H1 (cell line): ENCODE results near the gene TRIM41. TPM values are rescaled to one million over a fixed set of nuclear protein-coding genes. Genes with fewer than 3 reads are reported as not detected.
"Not testable (repeated sequence)": the region's sequence is repeated elsewhere in the genome, so short reads cannot be mapped to it uniquely, and the experiment has no call there.

Source experiments
- CTCF ChIA-PET: fragments of 300-600 bp; sonication (Branson Sonifier 250); formaldehyde crosslinking; loops from one replicate; lab custom pipeline; 2021; ENCODE audit not compliant: partially characterized antibody; lab: Charles Lee
- POLR2A ChIA-PET: fragments of 300-600 bp; sonication (Branson Sonifier 250); formaldehyde crosslinking; loops from one replicate; lab custom pipeline; 2021; ENCODE audit warnings: inconsistent platforms; ENCODE audit not compliant: partially characterized antibody; lab: Charles Lee
- DNase-seq, 2 experiments: peaks; one replicate each; pipeline versions ENCODE4 v3.0.0 to v3.0.0-alpha.2; 2010 to 2022; ENCODE audit warnings: low spot score in 2 of 2, low read depth in 1 of 2, mixed read lengths in 1 of 2
- FAIRE-seq: peaks from 2 replicates; lab custom pipeline; 2011; peaks lifted over from hg19 to GRCh38; lab: Jason Lieb, UNC
- H2AFZ ChIP-seq: 2 replicates; pipeline ENCODE4 v1.8.1; 2012; ENCODE audit warnings: low read length, inconsistent platforms
- H2AK5ac ChIP-seq: 2 replicates; pipeline ENCODE4 v1.6.1; 2013; ENCODE audit warnings: low read depth, low read length
- H2BK120ac ChIP-seq: replicated peaks from 2 replicates; pipeline ENCODE3; 2013; ENCODE audit warnings: low read depth, low read length, inconsistent platforms
- H2BK12ac ChIP-seq: 2 replicates; pipeline ENCODE4 v1.6.1; 2013; ENCODE audit warnings: low read depth, low read length
- H2BK15ac ChIP-seq: 2 replicates; pipeline ENCODE4 v1.6.1; 2013; ENCODE audit warnings: low read length
- H2BK20ac ChIP-seq: 2 replicates; pipeline ENCODE4 v1.6.1; 2013; ENCODE audit warnings: low read length
- H2BK5ac ChIP-seq: 2 replicates; pipeline ENCODE4 v1.6.1; 2013; ENCODE audit warnings: low read depth, low read length
- H3K14ac ChIP-seq: 2 replicates; pipeline ENCODE4 v1.6.1; 2013; ENCODE audit warnings: inconsistent platforms; ENCODE audit not compliant: insufficient read length
- H3K18ac ChIP-seq: 2 replicates; pipeline ENCODE4 v1.6.1; 2013; ENCODE audit warnings: low read length; ENCODE audit errors: extremely low read depth
- H3K23ac ChIP-seq: 2 replicates; pipeline ENCODE4 v1.6.1; 2013; ENCODE audit warnings: inconsistent platforms; ENCODE audit not compliant: insufficient read length
- H3K23me2 ChIP-seq: 2 replicates; pipeline ENCODE4 v1.6.1; 2013; ENCODE audit warnings: low read depth, low read length
- H3K27ac ChIP-seq: 2 replicates; pipeline ENCODE4 v1.6.1; 2011; ENCODE audit warnings: low read depth, low read length, inconsistent platforms
- H3K27me3 ChIP-seq, 4 experiments: replicated peaks in 1 of 4; 1 replicate in 1 of 4; 2 replicates in 3 of 4; pipeline versions ENCODE4 v1.6.1 to v1.8.1; 2011 to 2013; ENCODE audit warnings: low read length in 3 of 4, mild to moderate bottlenecking in 3 of 4, inconsistent platforms in 2 of 4, mixed read lengths in 2 of 4, moderate library complexity in 1 of 4; ENCODE audit not compliant: control insufficient read depth in 3 of 4, insufficient read depth in 3 of 4; ENCODE audit errors: extremely low read depth in 1 of 4
- H3K36me3 ChIP-seq, 4 experiments: 2 replicates each; pipeline versions ENCODE4 v1.6.1 to v1.8.1; 2011 to 2013; ENCODE audit warnings: mild to moderate bottlenecking in 4 of 4, low read length in 3 of 4, moderate library complexity in 2 of 4, control low read depth in 1 of 4, inconsistent platforms in 1 of 4; ENCODE audit not compliant: insufficient read depth in 4 of 4, control insufficient read depth in 2 of 4
- H3K4ac ChIP-seq: replicated peaks from 2 replicates; pipeline ENCODE3; 2013; ENCODE audit warnings: low read length, low read depth, mixed read lengths, inconsistent platforms; ENCODE audit not compliant: insufficient read length
- H3K4me1 ChIP-seq, 4 experiments: replicated peaks in 1 of 4; 1 replicate in 1 of 4; 2 replicates in 3 of 4; pipeline versions ENCODE4 v1.6.1 to v1.8.1; 2011 to 2013; ENCODE audit warnings: low read length in 3 of 4, inconsistent platforms in 2 of 4, mixed read lengths in 1 of 4; ENCODE audit not compliant: insufficient read depth in 4 of 4, control insufficient read depth in 3 of 4
- H3K4me2 ChIP-seq, 2 experiments: 2 replicates each; pipeline versions ENCODE4 v1.6.1 to v1.8.1; 2011 to 2013; ENCODE audit warnings: low read depth in 2 of 2, low read length in 2 of 2, control low read depth in 1 of 2, inconsistent platforms in 1 of 2, mild to moderate bottlenecking in 1 of 2; ENCODE audit not compliant: insufficient read depth in 1 of 2
- H3K4me3 ChIP-seq, 4 experiments: fragments of 200-600, 300-600 bp in 1 of 4; sonication (generic), shearing (Covaris generic), sonication (Bioruptor Twin) in 1 of 4; 2 replicates each; pipeline versions ENCODE4 v1.5.1 to v1.8.1; 2011 to 2016; ENCODE audit warnings: low read length in 4 of 4, low read depth in 3 of 4, control low read depth in 2 of 4, inconsistent platforms in 2 of 4, mild to moderate bottlenecking in 2 of 4, mixed read lengths in 1 of 4, moderate library complexity in 1 of 4; ENCODE audit not compliant: insufficient read depth in 2 of 4; ENCODE audit errors: extremely low read depth in 1 of 4
- H3K56ac ChIP-seq: replicated peaks from 2 replicates; pipeline ENCODE3; 2013; ENCODE audit warnings: low read depth, mild to moderate bottlenecking, mixed read lengths, low read length, inconsistent platforms; ENCODE audit not compliant: insufficient read length
- H3K79me1 ChIP-seq: 2 replicates; pipeline ENCODE4 v1.6.1; 2013; ENCODE audit warnings: low read depth, low read length, control low read depth
- H3K79me2 ChIP-seq, 2 experiments: 2 replicates each; pipeline versions ENCODE4 v1.6.1 to v1.8.1; 2012 to 2013; ENCODE audit warnings: low read length in 2 of 2, mild to moderate bottlenecking in 2 of 2, inconsistent platforms in 1 of 2; ENCODE audit not compliant: insufficient read depth in 2 of 2, control insufficient read depth in 1 of 2
- H3K9ac ChIP-seq, 4 experiments: replicated peaks in 1 of 4; 1 replicate in 1 of 4; 2 replicates in 3 of 4; pipeline versions ENCODE4 v1.6.1 to v1.8.1; 2011 to 2013; ENCODE audit warnings: low read depth in 3 of 4, low read length in 3 of 4, control low read depth in 2 of 4, mild to moderate bottlenecking in 2 of 4, moderate library complexity in 2 of 4, inconsistent platforms in 1 of 4; ENCODE audit errors: extremely low read depth in 1 of 4
- H3K9me3 ChIP-seq, 2 experiments: 2 replicates each; pipeline versions ENCODE4 v1.6.1 to v1.8.1; 2012 to 2013; ENCODE audit warnings: mild to moderate bottlenecking in 2 of 2, moderate library complexity in 2 of 2, control low read depth in 1 of 2, inconsistent platforms in 1 of 2, low read depth in 1 of 2, low read length in 1 of 2, mixed read lengths in 1 of 2; ENCODE audit not compliant: insufficient read depth in 2 of 2
- H4K20me1 ChIP-seq, 2 experiments: replicated peaks in 1 of 2; 2 replicates each; pipeline versions ENCODE3 to v1.8.1; 2011 to 2013; ENCODE audit warnings: inconsistent platforms in 2 of 2, low read length in 2 of 2, mild to moderate bottlenecking in 1 of 2; ENCODE audit not compliant: insufficient read depth in 2 of 2, control insufficient read depth in 1 of 2
- H4K5ac ChIP-seq: 2 replicates; pipeline ENCODE4 v1.6.1; 2013; ENCODE audit warnings: low read length, low read depth, mixed read lengths, inconsistent platforms; ENCODE audit not compliant: insufficient read length
- H4K8ac ChIP-seq: 2 replicates; pipeline ENCODE4 v1.8.0; 2013; ENCODE audit warnings: mild to moderate bottlenecking, moderate library complexity, low read length, inconsistent platforms; ENCODE audit not compliant: insufficient read depth; ENCODE audit errors: extremely low read depth
- H4K91ac ChIP-seq: replicated peaks from 2 replicates; pipeline ENCODE3; 2013; ENCODE audit warnings: low read length, mixed read lengths, inconsistent platforms; ENCODE audit not compliant: insufficient read length
- WGBS, 2 experiments: shearing (Covaris generic) in 1 of 2; methylation state at CpG; one replicate each; pipeline versions ENCODE4 v1.1.6 to v1.1.7; 2013 to 2015; ENCODE audit warnings: low lambda C conversion rate in 2 of 2, mixed read lengths in 2 of 2, inconsistent platforms in 1 of 2, low coverage in 1 of 2, missing lambda C conversion rate in 1 of 2; ENCODE audit not compliant: insufficient replicate concordance in 2 of 2, insufficient coverage in 1 of 2, insufficient read length in 1 of 2; ENCODE audit errors: extremely low coverage in 1 of 2, missing lambda C conversion rate in 1 of 2; 5-methylcytosine and 5-hydroxymethylcytosine counted together
- polyA plus RNA-seq, 7 experiments: library from polyadenylated mRNA; depleted of rRNA in 3 of 7; stranded (reverse) in 5 of 7; unstranded in 2 of 7; fragments of >200 nt in 5 of 7; fragments of 200-250 nt in 2 of 7; gene quantifications; 1 replicate in 5 of 7; 2 replicates in 1 of 7; 4 replicates in 1 of 7; pipeline versions ENCODE4 v1.2.1 to v1.2.3, GENCODE V29; 2011 to 2013; ENCODE audit warnings: missing spikeins in 2 of 7, mixed read lengths in 2 of 7
- total RNA-seq: library from RNA; stranded (reverse); fragmentation: NEBNext Ultra II Directional; extraction: Animal tissue kit (Norgen Biotek cat#: 25700); gene quantifications from 2 replicates; pipeline ENCODE4 v1.2.1, GENCODE V29; 2021

The TRIM41 gene
- total and polyA plus RNA-seq, 2 of the 8 experiments (the other 6 are each of a cell fraction or from before 2014, with no cell fraction given), result 12.9 to 21.6 TPM

DNA sequence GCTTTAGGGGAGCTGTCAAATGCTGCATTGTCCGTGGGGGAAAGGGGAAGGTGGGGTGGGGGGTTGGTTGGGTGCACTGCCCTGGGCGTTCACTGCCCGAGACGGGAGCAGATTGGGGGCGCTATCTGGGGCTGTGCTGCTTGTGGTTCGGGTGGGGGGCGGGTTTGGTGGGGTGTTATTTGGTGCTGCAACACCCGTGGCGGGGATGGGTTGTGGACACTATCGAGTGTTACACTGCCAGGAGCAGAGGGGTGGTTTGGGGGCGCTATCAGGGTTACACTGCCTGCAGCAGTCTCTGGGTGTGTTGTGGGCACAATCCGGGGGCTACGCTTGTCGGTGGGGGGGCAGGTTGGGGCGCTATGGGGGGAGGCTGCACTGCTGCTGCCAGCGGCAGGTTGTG is 59.3 kb downstream of the TRIM41 start:
- not testable (repeated sequence) for H3K23ac ChIP-seq, DNase-seq

More for the DNA sequence above, 59.3 kb downstream of the TRIM41 start:
- H3K79me1 ChIP-seq, H2BK20ac ChIP-seq, H4K91ac ChIP-seq, H4K5ac ChIP-seq, H2AK5ac ChIP-seq, H3K4ac ChIP-seq, H3K56ac ChIP-seq, H3K14ac ChIP-seq, H2BK120ac ChIP-seq, H2BK15ac ChIP-seq, H3K9ac ChIP-seq, H2BK5ac ChIP-seq, H2BK12ac ChIP-seq, H4K8ac ChIP-seq, H3K4me1 ChIP-seq, H3K27me3 ChIP-seq, FAIRE-seq, H3K9me3 ChIP-seq, H3K27ac ChIP-seq, H3K18ac ChIP-seq, H2AFZ ChIP-seq: not testable (repeated sequence)
- Histone ChIP-seq H3K23me2 (peaks cover 15% of the 10 kb centered on the region; the same call in 1 of the 2 replicates), H4K20me1 (peaks cover 4 to 11% of the 10 kb centered on the region in 2 experiments), H3K4me2 (peak overlapping the region; percentile 56 to 72; a peak in 3 of 4 replicates), H3K36me3 (peaks cover 2 to 12% (median 4%) of the 10 kb centered on the region in 4 experiments; a peak in 5 of 8 replicates), H3K79me2 (peaks cover 0 to 28% of the 10 kb centered on the region in 2 experiments; a peak in 3 of 4 replicates), H3K4me3 (peak overlapping the region in 3 of 4 experiments; percentile 54 to 93 (median 84); a peak in 5 of 8 replicates)
- ChIA-PET POLR2A (interaction anchor here (1.7 to 3.8 kb wide), 6 partner anchors 18 to 98 kb away, joined by 5 to 40 read pairs (median 10); partner anchors contain the start of genes RACK1 and TRIM52), CTCF (interaction anchor here (1.2 kb wide), 1 partner anchor 31 kb away, joined by 3 read pairs; no protein-coding TSS in a partner anchor)
- 67% methylated on average over 3 of the region's 16 CpGs; no CpG with 5 or more reads in 1 of the 2 experiments for WGBS, 2 experiments
